22Rv1 (cell line): ENCODE results near the gene RCOR3.
"Not testable (repeated sequence)": the region's sequence is repeated elsewhere in the genome, so short reads cannot be mapped to it uniquely, and the experiment has no call there.

Experiments
- H3K27ac ChIP-seq: fragments of 450-650 bp; 2 replicates; pipeline ENCODE4 v1.5.1; 2017
- CTCF ChIP-seq: fragments of 450-650 bp; IDR thresholded peaks from 2 replicates; pipeline ENCODE4 v1.5.1; 2017; ENCODE audit warnings: mild to moderate bottlenecking
- ZFX ChIP-seq: fragments of 450-650 bp; IDR thresholded peaks from 2 replicates; pipeline ENCODE4 v1.6.1; 2017; ENCODE audit warnings: antibody characterized with exemption, borderline replicate concordance

RCOR3 gene

GRCh38 chr1:211229365-211229759 lies 29.8 kb upstream of the RCOR3 start:
- no peak overlapping the region for H3K27ac ChIP-seq
- TF ChIP-seq ZFX (no peak), CTCF (no peak)

GRCh38 chr1:211231873-211232272 lies 27.3 kb upstream of the RCOR3 start:
- TF ChIP-seq CTCF (no peak), ZFX (no peak)
- H3K27ac ChIP-seq = no peak overlapping the region

GRCh38 chr1:211236633-211237320 lies 22.4 kb upstream of the RCOR3 start:
- TF ChIP-seq ZFX (no peak), CTCF (no peak)
- no peak overlapping the region for H3K27ac ChIP-seq

- TF ChIP-seq ZFX = no peak
- TF ChIP-seq CTCF = no peak
- no peak overlapping the region for H3K27ac ChIP-seq
Measured at GRCh38 chr1:211237579-211237978, 21.6 kb upstream of the RCOR3 start.

DNA sequence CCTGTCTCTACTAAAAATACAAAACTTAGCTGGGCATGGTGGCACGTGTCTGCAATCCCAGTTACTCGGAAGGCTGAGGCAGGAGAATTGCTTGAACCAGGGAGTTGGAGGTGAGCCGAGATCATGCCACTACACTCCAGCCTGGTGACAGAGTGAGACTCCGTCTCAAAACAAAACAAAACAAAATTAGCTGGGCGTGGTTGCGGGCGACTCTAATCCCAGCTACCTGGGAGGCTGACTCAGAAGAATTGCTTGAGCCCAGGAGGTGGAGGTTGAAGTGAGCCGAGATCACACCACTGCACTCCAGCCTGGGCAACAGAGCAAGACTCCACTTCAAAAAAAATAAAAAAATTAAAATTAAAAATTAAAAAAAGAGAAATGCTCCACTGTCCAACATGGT lies 18.6 kb upstream of the RCOR3 start:
- H3K27ac ChIP-seq = not testable (repeated sequence)

GRCh38 chr1:211241071-211241470 lies 18.1 kb upstream of the RCOR3 start:
- no peak for TF ChIP-seq ZFX
- TF ChIP-seq CTCF = no peak
- H3K27ac ChIP-seq = no peak overlapping the region

DNA sequence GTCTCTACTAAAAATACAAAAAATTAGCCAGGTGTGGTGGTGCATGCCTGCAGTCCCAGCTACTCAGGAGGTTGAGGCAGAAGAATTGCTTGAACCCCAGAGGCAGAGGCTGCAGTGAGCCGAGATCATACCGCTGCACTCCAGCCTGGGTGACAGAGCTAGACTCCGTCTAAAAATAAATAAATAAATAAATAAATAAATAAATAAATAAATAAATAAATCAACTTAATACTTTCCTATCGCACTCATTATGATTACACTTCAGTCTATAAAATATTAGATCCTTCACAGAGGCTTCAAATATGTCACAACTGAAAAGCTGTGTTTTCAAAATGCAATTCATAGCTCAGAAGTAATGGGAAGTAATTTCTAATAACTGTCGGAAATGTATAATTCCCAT lies 15.5 kb upstream of the RCOR3 start:
- H3K27ac ChIP-seq = not testable (repeated sequence)

- not testable (repeated sequence) for H3K27ac ChIP-seq
Measured at GRCh38 chr1:211246583-211246982, 12.6 kb upstream of the RCOR3 start.

- TF ChIP-seq ZFX = no peak
- no peak for TF ChIP-seq CTCF
- no peak overlapping the region for H3K27ac ChIP-seq
Measured at GRCh38 chr1:211247921-211248320, 11.2 kb upstream of the RCOR3 start.

DNA sequence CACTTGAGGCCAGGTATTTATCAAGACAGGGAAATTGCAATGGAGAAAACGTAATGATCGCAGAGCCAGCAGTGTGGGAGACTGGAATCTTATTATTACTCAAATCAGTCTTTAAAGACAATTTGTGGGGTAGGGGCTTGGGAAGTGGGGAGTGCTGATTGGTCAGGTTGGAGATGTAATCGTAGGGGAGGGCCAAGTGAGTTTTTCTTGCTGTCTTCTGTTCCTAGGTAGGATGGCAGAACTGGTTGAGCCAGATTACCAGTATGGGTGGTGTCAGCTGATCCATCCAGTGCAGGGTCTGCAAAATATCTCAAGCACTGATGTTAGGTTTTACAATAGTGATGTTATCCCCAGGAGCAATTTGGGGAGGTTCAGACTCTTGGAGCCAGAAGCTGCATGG lies 9.6 kb upstream of the RCOR3 start:
- H3K27ac ChIP-seq = not testable (repeated sequence)
